ENCODE data around the gene SPDL1.

DNA sequence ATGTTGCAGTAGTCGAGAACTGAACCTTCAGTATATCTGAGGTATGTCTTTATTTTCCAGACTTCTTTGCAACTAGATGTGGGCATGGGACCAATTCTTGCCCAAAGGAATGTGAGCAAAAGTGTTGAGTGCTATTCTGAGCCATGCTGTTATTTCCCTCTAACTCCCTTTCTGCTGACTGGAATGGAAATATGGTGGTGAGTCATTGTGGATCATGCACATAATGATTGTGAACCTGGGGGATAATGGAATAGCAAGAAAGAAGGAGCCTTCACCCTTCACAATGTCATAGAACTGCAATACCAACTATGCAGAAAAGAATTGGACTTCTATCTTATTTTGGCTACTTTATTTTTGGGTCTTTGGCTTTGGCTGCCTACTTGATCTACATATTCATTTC, 43.2 kb downstream of the SPDL1 start:
- no peak for TF ChIP-seq POLR2AphosphoS5 (IDR thresholded peaks at IDR 0.05)
- TF ChIP-seq, protein P1, sequence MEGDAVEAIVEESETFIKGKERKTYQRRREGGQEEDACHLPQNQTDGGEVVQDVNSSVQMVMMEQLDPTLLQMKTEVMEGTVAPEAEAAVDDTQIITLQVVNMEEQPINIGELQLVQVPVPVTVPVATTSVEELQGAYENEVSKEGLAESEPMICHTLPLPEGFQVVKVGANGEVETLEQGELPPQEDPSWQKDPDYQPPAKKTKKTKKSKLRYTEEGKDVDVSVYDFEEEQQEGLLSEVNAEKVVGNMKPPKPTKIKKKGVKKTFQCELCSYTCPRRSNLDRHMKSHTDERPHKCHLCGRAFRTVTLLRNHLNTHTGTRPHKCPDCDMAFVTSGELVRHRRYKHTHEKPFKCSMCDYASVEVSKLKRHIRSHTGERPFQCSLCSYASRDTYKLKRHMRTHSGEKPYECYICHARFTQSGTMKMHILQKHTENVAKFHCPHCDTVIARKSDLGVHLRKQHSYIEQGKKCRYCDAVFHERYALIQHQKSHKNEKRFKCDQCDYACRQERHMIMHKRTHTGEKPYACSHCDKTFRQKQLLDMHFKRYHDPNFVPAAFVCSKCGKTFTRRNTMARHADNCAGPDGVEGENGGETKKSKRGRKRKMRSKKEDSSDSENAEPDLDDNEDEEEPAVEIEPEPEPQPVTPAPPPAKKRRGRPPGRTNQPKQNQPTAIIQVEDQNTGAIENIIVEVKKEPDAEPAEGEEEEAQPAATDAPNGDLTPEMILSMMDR (IDR thresholded peaks at IDR 0.05) = no peak
- no peak for TF ChIP-seq POLR2A (IDR thresholded peaks at IDR 0.05)
- no peak for TF ChIP-seq EP300 (IDR thresholded peaks at IDR 0.05)

All from stomach (tissue), 4 donors.